ENCODE data around the gene THSD4.
"Not testable (repeated sequence)": the region's sequence is repeated elsewhere in the genome, so short reads cannot be mapped to it uniquely, and the experiment has no call there.

The THSD4 gene

GRCh38 chr15:71164606-71165005 is 49.3 kb downstream of the THSD4 start:
- DNase-seq, H3K4me1 Mint-ChIP-seq, H3K9me3 Mint-ChIP-seq, H3K27ac Mint-ChIP-seq, H3K4me3 Mint-ChIP-seq, CTCF ChIA-PET, H3K36me3 Mint-ChIP-seq, H3K27me3 Mint-ChIP-seq: not testable (repeated sequence)

GRCh38 chr15:71167445-71168165 is 52.3 kb downstream of the THSD4 start:
- no peaks in the 10 kb centered on the region for H3K36me3 Mint-ChIP-seq
- H3K4me3 Mint-ChIP-seq: no peak overlapping the region
- peaks cover 5% of the 10 kb centered on the region for H3K9me3 Mint-ChIP-seq
- no peak for DNase-seq
- no peaks in the 10 kb centered on the region for H3K27me3 Mint-ChIP-seq
- H3K4me1 Mint-ChIP-seq: no peaks in the 10 kb centered on the region
- no peak overlapping the region for H3K27ac Mint-ChIP-seq
- CTCF ChIA-PET: no interaction called here

DNA sequence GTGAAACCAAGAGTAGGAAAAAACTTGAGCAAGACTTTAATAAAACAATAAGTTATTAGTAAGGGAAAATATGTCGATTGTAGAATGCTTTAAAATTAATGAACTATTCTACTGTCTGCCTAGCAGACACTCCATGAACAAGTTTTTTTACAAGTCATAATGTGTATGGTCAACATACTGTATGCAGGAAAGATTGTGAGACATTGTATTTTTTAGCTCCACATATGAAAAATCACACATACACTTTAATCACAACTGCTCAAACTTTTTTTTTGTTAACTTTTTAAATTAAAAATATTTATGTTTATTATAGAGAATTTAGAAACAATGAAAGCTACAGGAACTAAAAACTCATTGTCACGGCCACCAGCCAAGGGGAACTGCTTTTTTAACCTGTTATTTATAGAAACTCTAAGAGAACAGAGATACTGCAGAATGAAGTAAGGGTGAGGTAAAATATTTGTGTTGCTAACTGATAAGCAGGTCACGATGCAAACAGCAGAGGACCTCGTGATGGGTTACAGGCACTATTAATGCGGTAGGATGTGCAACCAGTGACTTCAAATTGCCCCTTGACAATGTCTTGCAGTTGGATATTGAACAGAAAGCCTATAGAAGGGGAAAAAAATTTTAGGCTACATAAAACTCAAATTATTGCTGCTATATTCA is 53.0 kb downstream of the THSD4 start:
- CTCF ChIA-PET: no interaction called here
- Mint-ChIP-seq H3K36me3 (no peaks in the 10 kb centered on the region), H3K4me1 (no peaks in the 10 kb centered on the region), H3K27ac (no peak overlapping the region), H3K9me3 (peaks cover 5% of the 10 kb centered on the region), H3K4me3 (no peak overlapping the region), H3K27me3 (no peaks in the 10 kb centered on the region)
- no peak for DNase-seq

GRCh38 chr15:71170163-71170562 is 54.9 kb downstream of the THSD4 start:
- DNase-seq: no peak
- no peaks in the 10 kb centered on the region for H3K4me1 Mint-ChIP-seq
- H3K36me3 Mint-ChIP-seq: no peaks in the 10 kb centered on the region
- peaks cover 8% of the 10 kb centered on the region for H3K9me3 Mint-ChIP-seq
- H3K27ac Mint-ChIP-seq: no peak overlapping the region
- CTCF ChIA-PET: no interaction called here
- H3K27me3 Mint-ChIP-seq: no peaks in the 10 kb centered on the region
- H3K4me3 Mint-ChIP-seq: no peak overlapping the region

DNA sequence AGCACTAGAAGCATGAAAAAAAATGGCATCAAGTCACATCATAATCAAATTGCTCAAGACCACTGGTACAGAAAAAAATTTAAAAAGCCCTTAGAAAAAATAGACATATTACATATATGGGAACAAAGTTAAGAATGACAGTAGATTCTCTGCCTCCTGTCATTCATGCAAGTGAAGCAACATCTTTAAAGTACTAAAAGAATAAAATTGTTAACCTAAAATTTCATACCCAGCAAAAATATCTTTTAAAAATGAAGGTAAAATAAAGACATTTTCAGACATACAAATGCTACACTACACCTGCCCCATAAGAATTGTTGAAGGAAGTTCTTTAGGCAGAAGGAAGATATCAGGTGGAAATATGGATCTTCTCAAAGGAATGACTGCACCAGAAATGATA is 55.9 kb downstream of the THSD4 start:
- Mint-ChIP-seq H3K9me3 (peaks cover 8% of the 10 kb centered on the region), H3K4me3 (no peak overlapping the region), H3K27ac (no peak overlapping the region), H3K4me1 (no peaks in the 10 kb centered on the region), H3K36me3 (no peaks in the 10 kb centered on the region), H3K27me3 (no peaks in the 10 kb centered on the region)
- DNase-seq: no peak
- CTCF ChIA-PET: no interaction called here

DNA sequence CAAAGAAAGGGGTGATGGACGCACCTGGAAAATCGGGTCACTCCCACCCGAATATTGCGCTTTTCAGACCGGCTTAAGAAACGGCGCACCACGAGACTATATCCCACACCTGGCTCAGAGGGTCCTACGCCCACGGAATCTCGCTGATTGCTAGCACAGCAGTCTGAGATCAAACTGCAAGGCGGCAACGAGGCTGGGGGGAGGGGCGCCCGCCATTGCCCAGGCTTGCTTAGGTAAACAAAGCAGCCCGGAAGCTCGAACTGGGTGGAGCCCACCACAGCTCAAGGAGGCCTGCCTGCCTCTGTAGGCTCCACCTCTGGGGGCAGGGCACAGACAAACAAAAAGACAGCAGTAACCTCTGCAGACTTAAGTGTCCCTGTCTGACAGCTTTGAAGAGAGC is 59.1 kb downstream of the THSD4 start:
- H3K27ac Mint-ChIP-seq, H3K27me3 Mint-ChIP-seq, H3K9me3 Mint-ChIP-seq, DNase-seq, CTCF ChIA-PET, H3K4me1 Mint-ChIP-seq, H3K4me3 Mint-ChIP-seq, H3K36me3 Mint-ChIP-seq: not testable (repeated sequence)

DNA sequence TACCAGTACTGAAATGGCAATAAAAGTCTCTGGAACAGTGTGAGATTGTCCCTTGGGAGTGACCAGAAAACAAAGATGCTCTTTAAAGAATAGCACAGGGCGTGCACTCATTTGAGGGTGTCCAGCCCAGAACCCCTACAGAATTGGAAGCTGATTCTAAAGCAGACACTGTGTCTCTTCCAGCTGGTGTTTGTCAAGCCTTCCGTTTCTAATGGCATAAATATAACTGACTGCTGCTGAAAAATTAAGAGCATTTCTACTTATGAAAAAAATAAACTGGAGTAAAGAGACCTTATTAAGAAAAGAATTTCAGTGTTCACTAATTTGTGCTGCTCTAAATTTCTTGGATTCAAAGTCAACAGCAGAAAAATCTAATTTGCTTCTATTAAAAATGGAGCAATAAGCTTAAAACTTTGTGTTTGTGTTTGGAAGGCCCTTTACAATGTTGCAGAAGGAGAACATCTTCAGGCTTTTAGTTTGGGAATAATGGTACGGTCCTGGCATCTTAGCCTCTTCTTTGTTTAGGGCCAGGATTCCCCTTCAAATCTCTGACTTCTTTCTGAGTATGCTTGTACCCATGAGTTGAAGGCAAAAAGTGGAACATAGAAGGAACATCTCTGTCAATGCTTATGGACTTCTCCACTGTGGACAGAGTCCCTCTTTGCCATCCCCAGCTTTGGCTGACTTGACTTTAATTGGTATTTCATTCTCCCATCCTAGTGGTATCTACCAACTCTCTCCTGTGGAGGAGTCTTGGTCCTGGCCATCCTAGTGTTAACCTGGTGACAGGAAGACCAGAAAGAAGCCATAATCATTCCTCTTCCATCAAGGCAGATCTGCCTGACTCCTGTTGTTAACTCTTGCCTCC is 65.9 kb downstream of the THSD4 start:
- Mint-ChIP-seq H3K36me3 (no peaks in the 10 kb centered on the region), H3K4me1 (no peaks in the 10 kb centered on the region), H3K9me3 (no peaks in the 10 kb centered on the region), H3K27me3 (no peaks in the 10 kb centered on the region), H3K4me3 (no peak overlapping the region), H3K27ac (no peak overlapping the region)
- CTCF ChIA-PET: no interaction called here
- no peak for DNase-seq

DNA sequence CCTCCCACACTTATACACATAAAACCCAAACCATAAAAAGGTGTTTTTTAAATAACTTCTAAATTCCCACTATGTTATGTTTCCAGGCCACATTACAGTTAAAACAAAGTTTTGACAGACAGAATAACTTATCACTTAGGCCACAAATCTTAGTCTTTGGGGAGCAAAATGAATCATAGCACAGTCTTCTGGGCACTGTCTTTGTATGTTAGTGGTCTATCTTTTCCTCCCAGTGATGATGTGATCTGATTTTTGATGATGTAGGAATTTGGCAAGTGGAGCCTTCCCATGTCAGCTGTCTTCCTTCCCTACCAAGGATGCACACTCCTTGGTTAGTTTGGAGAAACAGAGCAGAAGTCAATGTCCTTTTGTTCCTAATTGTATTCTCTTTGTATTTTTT is 67.3 kb downstream of the THSD4 start:
- Mint-ChIP-seq H3K4me3 (no peak overlapping the region), H3K9me3 (no peaks in the 10 kb centered on the region), H3K27me3 (no peaks in the 10 kb centered on the region), H3K36me3 (no peaks in the 10 kb centered on the region), H3K27ac (no peak overlapping the region), H3K4me1 (no peaks in the 10 kb centered on the region)
- CTCF ChIA-PET: no interaction called here
- no peak for DNase-seq

GRCh38 chr15:71183063-71183462 is 67.8 kb downstream of the THSD4 start:
- H3K4me1 Mint-ChIP-seq: no peaks in the 10 kb centered on the region
- H3K27me3 Mint-ChIP-seq: no peaks in the 10 kb centered on the region
- no peak overlapping the region for H3K4me3 Mint-ChIP-seq
- no peak for DNase-seq
- CTCF ChIA-PET: no interaction called here
- no peak overlapping the region for H3K27ac Mint-ChIP-seq
- no peaks in the 10 kb centered on the region for H3K9me3 Mint-ChIP-seq
- H3K36me3 Mint-ChIP-seq: no peaks in the 10 kb centered on the region

DNA sequence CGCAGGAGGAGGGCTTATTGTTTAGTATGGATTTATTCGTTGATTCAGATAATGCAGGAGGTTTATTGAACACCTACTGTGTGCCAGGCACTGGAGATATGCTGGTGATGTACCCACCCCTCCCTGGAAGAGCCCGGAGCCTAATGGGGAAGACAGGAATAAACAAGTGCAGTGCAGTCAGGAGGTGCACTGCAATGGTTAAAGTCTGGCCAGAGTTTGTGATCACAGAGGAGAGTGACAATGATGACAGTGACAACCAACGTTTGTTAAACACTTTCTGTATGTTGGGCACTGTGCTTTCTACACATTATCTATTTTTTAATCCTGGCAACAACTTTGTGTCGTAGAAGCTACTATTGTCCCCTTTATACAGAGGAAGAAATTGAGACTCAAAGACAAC is 70.4 kb downstream of the THSD4 start:
- Mint-ChIP-seq H3K27ac (no peak overlapping the region), H3K27me3 (no peaks in the 10 kb centered on the region), H3K36me3 (no peaks in the 10 kb centered on the region), H3K4me3 (no peak overlapping the region), H3K9me3 (no peaks in the 10 kb centered on the region), H3K4me1 (no peaks in the 10 kb centered on the region)
- CTCF ChIA-PET: no interaction called here
- no peak for DNase-seq

DNA sequence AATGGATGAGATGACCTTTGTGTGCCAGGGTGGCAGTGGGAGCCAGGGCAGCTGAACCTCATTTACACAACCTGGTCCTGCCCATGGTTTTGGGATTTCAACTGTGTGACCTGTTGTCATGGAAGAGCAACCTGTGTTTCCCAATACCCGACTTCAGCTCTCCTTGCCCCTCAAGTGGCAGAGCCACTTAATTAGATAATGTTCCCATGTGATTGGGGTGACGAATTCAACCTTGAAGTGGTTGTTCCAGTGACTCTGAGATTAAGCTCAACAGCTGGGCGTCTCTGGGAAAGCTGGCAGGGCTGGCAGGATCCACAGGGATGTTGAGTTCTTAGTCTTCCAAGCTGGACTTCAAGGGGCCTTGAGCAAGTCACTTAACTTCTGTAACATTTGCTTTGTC is 71.0 kb downstream of the THSD4 start:
- Mint-ChIP-seq H3K27me3 (no peaks in the 10 kb centered on the region), H3K4me1 (no peaks in the 10 kb centered on the region), H3K4me3 (no peak overlapping the region), H3K27ac (no peak overlapping the region), H3K36me3 (no peaks in the 10 kb centered on the region), H3K9me3 (no peaks in the 10 kb centered on the region)
- DNase-seq: no peak
- CTCF ChIA-PET: no interaction called here

DNA sequence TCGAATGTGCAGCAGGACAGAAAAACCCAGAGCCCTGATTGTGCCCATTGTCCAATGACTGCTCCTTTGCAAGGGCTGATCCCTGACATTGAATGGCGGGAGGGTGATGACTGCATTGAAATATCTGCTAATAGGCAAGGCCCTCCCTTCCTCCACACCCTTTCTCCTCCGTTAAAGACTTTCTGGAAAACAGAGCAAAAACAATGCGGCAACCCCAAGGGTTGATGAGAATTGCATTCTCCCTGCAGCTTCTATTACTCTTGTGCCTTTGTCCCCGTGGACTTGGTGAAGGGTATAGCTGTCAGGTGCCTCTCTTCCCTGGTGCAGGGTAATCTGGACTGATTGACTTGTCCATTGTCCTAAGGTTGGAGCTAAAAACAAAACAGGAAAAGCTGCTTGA is 71.8 kb downstream of the THSD4 start:
- H3K36me3 Mint-ChIP-seq: no peaks in the 10 kb centered on the region
- no peaks in the 10 kb centered on the region for H3K4me1 Mint-ChIP-seq
- no peak overlapping the region for H3K27ac Mint-ChIP-seq
- no peak overlapping the region for H3K4me3 Mint-ChIP-seq
- no peaks in the 10 kb centered on the region for H3K9me3 Mint-ChIP-seq
- no peak for DNase-seq
- CTCF ChIA-PET: no interaction called here
- H3K27me3 Mint-ChIP-seq: no peaks in the 10 kb centered on the region

- Mint-ChIP-seq H3K27me3 (no peaks in the 10 kb centered on the region), H3K9me3 (no peaks in the 10 kb centered on the region)
- CTCF ChIA-PET: no interaction called here
These were observed 72.3 kb downstream of the THSD4 start for GRCh38 chr15:71187526-71187925.

GRCh38 chr15:71189718-71190117 is 74.4 kb downstream of the THSD4 start:
- H3K36me3 Mint-ChIP-seq: no peaks in the 10 kb centered on the region
- no peak for DNase-seq
- no peak overlapping the region for H3K27ac Mint-ChIP-seq
- no peak overlapping the region for H3K4me3 Mint-ChIP-seq
- CTCF ChIA-PET: no interaction called here
- H3K27me3 Mint-ChIP-seq: no peaks in the 10 kb centered on the region
- no peaks in the 10 kb centered on the region for H3K9me3 Mint-ChIP-seq
- no peaks in the 10 kb centered on the region for H3K4me1 Mint-ChIP-seq

More at GRCh38 chr15:71187526-71187925, 72.3 kb downstream of the THSD4 start:
- Mint-ChIP-seq H3K36me3 (no peaks in the 10 kb centered on the region), H3K27ac (no peak overlapping the region), H3K4me3 (no peak overlapping the region), H3K4me1 (no peaks in the 10 kb centered on the region)
- no peak for DNase-seq

DNA sequence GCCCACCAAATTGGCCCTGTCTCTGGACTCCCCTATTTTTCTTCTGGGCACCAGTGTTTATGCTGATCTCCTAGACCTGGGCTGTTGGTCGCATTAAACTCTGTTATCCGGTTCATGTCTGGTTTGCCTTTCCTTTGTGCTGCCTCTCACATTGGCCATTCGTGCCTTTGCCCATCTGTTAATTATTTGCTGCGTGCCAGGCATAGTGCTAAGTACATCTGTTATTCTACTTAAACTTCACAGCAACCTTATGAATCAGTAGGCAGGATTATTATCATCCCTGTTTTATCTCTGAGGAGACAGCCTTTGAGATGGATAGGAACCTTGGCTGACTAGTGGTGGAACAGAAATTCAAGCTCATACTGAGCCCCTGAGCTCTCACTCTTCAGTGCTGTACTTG is 76.0 kb downstream of the THSD4 start:
- H3K4me3 Mint-ChIP-seq: no peak overlapping the region
- CTCF ChIA-PET: no interaction called here
- no peaks in the 10 kb centered on the region for H3K27me3 Mint-ChIP-seq
- H3K9me3 Mint-ChIP-seq: peaks cover 3% of the 10 kb centered on the region
- no peaks in the 10 kb centered on the region for H3K36me3 Mint-ChIP-seq
- no peak for DNase-seq
- H3K4me1 Mint-ChIP-seq: no peaks in the 10 kb centered on the region
- no peak overlapping the region for H3K27ac Mint-ChIP-seq

Data from activated naive CD4-positive, alpha-beta T cell treated with anti-CD3 and anti-CD28 coated beads, Interleukin-2, amount 10 ng/mL, durations not matched to agents 7 days and 5 days (primary cell).